HG02623 (cell line): ENCODE data around the gene KLF8.
"Not testable (repeated sequence)": the region's sequence is repeated elsewhere in the genome, so short reads cannot be mapped to it uniquely, and the experiment has no call there.

ENCODE experiments used
- ATAC-seq: cut with Tn5 transposase; IDR thresholded peaks from one replicate; pipeline ENCODE4 v1.9.1; 2021; ENCODE audit warnings: moderate library complexity; ENCODE audit not compliant: unreplicated experiment

The KLF8 gene

GRCh38 chrX:56232221-56233082 lies at the start of gene KLF8:
Gene KLF8 (plus strand): TSS chrX:56232356. CDS start chrX:56233335, 979 bp downstream.
- ATAC-seq: peak; percentile 69

DNA sequence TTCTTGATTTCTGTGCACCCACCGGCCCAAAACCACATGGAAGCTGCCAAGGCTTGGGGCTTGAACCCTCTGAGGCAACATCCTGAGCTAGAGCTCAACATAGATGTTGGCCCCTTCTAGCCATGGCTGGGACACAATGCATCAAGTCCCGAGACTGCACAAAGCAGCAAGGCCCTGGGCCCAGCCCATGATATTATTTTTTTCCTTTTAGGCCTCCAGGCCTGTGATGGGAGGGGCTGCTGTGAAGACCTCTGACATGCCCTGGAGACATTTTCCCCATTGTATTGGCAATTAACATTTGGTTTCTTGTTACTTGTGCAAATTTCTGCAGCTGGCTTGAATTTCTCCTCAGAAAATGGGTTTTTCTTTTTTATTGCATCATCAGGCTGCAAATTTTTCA lies 25.2 kb upstream of the KLF8 start:
- not testable (repeated sequence) for ATAC-seq

DNA sequence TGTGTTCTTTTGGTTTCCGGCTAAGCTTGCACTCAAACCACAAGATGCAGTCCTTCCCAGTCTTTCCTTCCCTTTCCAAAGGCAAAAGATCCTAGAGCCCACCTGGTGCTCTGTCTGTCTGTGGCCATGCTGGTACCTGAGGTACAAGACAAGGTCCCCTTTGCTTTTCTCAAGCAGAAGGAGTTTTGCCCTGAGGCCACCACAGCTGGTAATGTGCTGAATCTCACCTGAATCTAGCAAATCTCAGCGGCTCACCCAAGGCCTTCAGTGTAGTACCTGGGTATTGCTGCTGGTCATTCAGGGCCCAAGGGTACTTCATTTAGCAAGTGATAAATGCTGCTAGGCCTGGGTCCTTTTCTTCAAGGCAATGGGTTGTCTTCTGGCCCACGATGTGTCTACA lies 20.5 kb upstream of the KLF8 start:
- ATAC-seq: no peak

DNA sequence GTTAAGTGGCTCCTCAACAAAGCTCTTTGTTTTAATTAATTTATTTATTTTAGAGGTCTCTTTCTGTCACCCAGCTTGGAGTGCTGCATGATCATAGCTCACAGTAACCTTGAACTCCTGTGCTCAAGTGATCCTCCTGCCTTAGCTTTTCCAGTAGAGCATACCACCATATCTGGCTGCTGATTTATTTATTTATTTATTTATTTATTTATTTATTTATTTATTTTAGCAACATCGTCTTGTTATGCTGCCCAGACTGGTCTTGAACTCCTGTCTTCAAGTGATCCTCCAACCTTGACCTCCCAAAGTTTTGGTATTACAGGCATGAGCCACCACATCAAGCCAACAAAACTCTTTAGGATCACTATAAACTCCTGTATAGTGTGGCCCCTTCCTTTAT lies 15.8 kb upstream of the KLF8 start:
- no peak for ATAC-seq

GRCh38 chrX:56219700-56220099 lies 12.5 kb upstream of the KLF8 start:
- ATAC-seq: no peak

DNA sequence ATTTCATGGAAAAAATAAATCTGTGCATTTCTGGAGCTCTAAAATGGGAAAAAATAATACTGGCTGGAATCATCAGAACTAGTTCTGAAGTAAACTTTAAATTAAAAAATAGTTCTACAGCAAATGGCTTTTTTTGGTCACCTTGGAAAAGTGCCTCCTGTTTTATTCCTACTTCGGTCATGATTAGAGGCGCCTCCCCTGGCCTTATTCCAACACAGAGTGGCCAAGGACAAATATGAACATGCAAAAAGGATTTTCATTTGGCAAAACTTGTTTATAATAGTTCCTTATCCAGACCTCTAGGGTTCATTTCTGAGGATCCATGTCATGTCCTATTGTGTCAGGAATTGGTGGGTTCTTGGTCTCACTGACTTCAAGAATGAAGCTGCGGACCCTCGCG lies 11.1 kb upstream of the KLF8 start:
- ATAC-seq: no peak

DNA sequence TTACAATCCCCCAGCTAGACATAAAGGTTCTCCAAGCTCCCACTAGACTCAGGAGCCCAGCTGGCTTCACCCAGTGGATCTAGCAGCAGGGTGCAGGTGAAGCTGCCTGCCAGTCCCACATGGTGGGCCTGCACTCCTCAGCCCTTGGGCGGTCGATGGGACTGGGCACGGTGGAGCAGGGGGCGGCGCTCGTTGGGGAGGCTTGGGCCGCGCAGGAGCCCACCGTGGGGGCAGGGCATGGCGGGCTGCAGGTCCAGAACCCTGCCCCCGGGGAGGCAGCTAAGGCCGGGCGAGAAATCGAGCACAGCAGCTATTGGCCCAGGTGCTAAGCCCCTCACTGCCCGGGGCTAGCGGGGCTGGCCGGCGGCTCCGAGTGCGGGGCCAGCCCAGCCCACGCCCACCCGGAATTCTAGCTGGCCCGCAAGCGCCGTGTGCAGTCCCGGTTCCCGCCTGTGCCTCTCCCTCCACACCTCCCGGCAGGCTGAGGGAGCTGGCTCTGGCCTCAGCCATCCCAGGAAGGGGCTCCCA lies 9.6 kb upstream of the KLF8 start:
- ATAC-seq: no peak

- ATAC-seq: no peak
These were observed 5.2 kb upstream of the KLF8 start for GRCh38 chrX:56226980-56227379.

DNA sequence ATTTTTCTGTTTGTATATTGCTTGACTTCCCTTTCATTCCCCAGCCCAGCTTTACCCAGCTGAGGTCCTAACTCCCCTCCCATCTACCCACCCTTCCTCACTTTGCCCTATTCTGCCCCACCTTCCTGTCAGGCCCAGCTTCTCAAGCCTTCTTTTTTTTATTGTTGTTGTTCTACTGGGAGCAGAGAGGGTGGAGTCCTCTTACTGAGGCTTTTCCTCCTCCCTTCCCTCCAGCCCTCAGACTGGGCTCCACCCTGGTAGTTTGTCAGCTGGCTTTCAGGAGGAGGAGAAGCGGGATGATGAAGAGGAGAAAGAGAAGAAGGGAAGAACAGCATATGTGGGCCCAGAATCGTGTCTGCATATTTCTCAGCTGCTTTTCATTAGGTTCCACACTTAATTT lies 3.2 kb upstream of the KLF8 start:
- ATAC-seq: no peak

- no peak for ATAC-seq
These were observed 542 bp upstream of the KLF8 start for GRCh38 chrX:56231537-56232090.

DNA sequence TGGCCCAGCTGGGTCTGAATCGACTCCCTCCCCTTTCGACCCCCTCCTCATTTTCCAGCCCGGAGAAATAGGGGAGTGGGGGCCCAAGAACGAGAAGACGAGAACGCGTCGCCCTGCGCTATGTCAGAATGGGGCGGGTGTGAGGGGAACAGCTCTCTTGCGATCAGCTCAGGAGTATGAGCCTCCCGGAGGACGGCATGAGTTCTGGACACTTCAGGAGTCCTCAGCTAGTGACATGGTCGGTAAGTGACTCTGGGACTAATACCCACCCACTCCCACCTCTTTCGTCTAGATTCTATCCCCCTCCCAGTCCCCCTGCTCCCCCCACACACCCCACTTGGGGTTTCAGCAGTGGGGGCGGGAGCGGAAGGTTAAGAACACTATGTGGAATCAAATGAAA lies 944 bp downstream of the KLF8 start:
- ATAC-seq: no peak

GRCh38 chrX:56233682-56234081 lies 1.5 kb downstream of the KLF8 start:
- peak; percentile 68 for ATAC-seq

GRCh38 chrX:56248492-56248891 lies 16.3 kb downstream of the KLF8 start:
- ATAC-seq: peak; percentile 75

- ATAC-seq: no peak
These were observed 21.9 kb downstream of the KLF8 start for GRCh38 chrX:56253832-56254703.

DNA sequence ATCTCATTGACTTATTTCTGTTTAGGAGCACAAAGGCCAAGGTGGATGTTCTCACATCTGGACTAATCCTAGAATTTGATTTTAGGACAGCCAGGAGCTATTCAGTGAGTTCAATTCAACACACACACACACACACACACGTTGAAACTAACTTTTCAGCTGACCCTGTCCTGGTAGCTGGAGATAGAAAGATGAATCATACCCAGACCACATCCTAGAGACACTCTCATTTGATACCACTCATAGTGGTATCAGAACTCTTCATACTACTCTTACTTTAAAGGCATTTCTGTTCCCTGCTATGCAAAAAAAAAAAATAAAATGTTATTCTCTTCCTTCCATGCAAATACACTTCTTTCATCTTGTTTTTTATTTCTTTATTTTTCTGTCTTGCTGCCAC lies 36.7 kb downstream of the KLF8 start:
- ATAC-seq: no peak

DNA sequence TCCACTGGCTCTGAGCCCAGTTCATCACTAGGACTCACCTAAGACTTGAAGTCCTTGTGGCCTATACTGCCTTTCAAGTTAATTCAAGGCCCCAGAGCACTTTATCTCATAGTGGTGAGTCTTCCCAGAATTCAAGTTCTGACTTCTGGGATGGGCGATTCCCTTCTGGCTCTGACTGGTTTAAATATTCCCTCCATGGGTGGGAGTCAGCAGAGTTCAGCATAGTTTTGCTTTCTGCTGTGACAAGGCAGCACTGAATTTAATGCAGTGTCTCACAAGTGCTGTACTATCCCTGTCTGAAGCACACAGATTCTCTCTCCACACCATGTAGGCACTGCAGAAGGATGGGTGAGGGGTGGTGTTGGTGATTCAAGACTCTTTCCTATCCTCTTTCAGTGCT lies 46.5 kb downstream of the KLF8 start:
- ATAC-seq: no peak

GRCh38 chrX:56279863-56280262 lies 47.7 kb downstream of the KLF8 start:
- ATAC-seq: no peak

- no peak for ATAC-seq
These were observed 49.6 kb downstream of the KLF8 start for GRCh38 chrX:56281789-56282188.

GRCh38 chrX:56284269-56284668 lies 52.1 kb downstream of the KLF8 start:
- no peak for ATAC-seq

DNA sequence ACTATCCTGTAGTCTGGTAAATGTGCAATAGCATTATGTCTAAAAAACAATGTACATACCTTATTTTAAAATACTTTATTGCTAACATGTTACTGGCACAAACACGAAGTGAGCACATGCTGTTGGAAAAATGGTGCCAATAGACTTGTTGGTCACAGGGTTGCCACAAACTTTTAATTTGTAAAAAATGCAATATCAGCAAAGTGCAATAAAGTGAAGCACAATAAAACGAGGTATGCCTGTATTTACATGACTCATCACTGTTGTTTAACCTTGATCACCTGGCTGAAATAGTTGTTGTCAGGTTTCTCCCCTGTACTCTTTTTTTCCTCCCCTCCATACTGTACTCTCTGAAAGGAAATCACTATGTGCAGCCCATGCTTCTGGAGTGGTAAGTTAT lies 56.5 kb downstream of the KLF8 start:
- no peak for ATAC-seq

DNA sequence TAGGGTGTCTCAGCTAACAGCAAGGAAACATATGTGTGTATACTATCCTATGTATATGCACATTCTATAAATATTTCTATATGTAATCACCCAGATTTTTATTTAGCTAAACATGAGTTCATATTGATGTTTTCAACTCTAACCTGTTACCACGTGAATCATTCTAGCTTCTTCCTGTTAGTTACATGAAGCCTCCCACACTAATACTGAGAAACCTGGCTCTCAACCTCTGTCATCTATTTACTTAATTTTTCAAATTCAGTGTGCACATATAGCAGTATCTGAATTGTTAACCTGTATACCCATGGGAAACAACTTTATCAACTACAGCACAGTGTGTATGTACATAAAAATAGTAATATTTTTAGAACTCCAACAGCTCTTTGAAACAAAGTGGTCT lies 57.3 kb downstream of the KLF8 start:
- no peak for ATAC-seq
